HG03103 (cell line): ENCODE data around the gene SLC17A8.
A peak's percentile ranks its signal among the peaks of the same experiment; 100 is the strongest.
"Not testable (repeated sequence)": the region's sequence is repeated elsewhere in the genome, so short reads cannot be mapped to it uniquely, and the experiment has no call there.

Experiments used
- ATAC-seq: cut with Tn5 transposase; IDR thresholded peaks from one replicate; pipeline ENCODE4 v1.9.1; 2021; ENCODE audit warnings: low read depth; ENCODE audit not compliant: unreplicated experiment

Gene SLC17A8

DNA sequence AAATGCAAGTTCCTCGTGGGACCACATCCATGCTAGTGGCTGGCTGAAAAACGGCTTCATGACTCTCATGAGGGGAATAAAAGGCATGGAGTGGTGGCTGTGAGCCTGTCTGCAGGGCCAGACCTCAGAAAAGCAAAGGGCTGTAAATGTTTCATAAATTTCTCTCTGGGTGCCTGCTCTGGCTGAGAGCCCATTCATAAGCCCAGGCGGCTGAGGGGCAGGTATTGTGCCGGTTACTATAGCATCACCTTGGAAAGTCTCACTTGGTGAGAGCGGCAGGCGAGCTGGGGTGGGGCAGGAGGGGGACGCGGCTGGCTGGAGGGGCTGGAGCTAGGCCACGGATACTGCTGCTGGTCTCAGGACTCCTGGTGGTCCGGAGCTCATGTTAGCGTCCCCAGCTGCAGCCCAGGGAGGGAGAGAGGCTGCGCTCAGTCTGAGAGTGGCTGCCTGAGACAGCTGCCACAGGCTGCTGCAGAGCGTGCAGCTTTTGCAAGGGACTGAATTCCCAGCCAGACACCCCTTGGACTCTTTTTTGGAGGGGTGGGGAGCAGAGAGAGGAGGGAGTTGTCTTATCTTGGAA lies at the start of gene SLC17A8:
Gene SLC17A8 (plus strand): TSS at position 431 of the 580 bp plus-strand sequence. CDS start 318 bp downstream, outside the sequence.
- no peak for ATAC-seq

DNA sequence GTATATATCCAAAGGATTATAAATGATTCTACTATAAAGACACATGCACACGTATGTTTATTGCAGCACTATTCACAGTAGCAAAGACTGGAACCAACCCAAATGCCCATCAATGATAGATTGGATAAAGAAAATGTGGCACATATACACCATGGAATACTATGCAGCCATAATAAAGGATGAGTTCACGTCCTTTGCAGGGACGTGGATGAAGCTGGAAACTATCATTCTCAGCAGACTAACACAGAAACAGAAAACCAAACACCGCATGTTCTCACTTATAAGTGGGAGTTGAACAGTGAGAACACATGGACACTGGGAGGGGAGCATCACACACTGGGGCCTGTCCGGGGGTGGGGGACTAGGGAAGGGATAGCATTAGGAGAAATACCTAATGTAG lies 48.7 kb upstream of the SLC17A8 start:
- not testable (repeated sequence) for ATAC-seq

DNA sequence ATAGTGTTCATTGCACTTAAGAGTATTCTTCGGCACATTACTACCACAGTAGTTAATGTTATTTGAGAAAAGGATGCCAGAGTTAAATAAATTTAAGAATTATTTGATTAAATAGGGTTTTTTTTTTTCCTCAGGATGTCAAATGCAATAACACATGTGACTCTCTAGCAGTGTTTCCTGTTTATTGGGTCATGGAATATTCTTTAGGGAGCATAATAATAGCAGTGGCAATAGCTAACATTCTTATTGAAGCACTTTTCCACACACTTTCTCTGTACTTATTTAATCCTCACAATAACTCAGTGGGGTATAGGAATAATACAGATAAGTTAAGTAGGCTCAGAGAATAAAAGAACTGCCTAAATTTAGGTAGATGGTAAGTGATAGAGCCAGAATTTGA lies 45.6 kb upstream of the SLC17A8 start:
- ATAC-seq: no peak

DNA sequence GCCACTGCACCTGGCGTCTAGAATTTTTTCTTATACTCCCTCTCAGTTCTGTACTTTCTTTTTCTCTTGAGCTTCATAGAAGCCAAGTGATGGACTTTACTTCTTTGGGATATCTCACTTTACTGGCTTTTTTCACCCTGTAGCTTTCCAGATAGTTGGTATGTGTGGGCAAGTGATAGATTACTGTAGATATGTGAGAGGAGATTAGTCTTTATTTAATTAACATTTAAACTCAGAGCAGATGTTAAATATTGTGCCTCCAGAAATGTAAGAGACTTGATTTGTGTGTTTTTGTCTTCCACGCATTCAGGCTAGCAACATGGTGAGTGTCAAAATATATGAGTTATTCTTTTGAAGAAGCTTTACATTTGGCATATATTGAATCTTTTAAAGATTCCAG lies 39.5 kb upstream of the SLC17A8 start:
- no peak for ATAC-seq

DNA sequence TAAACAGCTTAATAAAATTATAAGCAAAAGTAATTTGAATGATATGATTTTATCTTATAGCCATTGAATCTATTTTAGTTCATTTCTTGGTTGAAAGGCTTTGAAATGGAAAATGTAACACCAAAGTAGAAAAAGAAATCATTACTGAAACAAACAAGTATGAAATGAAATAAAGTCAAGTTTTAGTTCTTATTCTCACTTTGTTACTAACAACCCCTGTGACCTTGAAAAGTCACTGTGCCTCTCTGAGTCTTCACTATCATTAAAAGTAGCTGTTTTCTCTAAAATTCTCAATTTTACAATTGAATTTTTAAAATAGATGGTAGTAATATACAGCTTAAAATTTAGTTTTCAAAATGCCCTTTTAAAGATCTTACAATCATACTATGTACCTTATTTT lies 32.4 kb upstream of the SLC17A8 start:
- no peak for ATAC-seq

DNA sequence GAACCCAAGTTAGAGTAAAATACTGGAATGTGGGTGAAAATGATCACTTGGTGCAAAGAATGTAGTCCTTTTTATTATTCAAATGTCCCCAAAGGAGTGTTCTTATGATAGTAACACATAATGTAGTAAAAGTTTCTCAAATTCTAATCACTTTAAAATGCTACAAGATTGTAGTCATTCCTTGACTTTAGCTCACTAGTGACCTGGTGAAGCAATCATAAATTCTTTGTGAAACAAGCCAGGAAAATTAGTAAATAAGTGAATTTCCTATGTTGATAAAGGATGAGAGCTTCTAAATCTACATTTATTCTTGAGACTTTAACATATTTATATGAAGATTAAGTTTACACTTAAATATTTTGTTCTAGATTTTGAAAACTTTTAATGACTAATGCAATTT lies 30.7 kb upstream of the SLC17A8 start:
- no peak for ATAC-seq

DNA sequence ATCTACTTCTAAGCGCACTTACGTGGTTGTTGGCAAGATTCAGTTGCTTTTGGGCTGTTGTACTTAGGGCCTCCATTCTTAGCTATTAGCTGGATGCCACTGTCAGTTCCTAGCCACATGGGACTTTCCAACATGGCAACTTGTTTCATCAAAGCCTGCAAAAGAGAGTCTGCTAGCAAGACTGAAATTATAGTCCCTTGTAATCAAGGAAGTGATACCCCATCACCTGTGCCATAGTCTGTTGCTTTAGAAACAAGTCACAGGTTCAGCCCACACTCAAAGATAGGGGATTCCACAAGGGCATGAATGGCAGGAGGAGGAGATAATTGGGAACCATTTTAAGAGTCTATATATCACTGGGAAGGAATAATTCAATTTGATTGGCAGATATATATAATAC lies 27.1 kb upstream of the SLC17A8 start:
- peak; percentile 84 for ATAC-seq

DNA sequence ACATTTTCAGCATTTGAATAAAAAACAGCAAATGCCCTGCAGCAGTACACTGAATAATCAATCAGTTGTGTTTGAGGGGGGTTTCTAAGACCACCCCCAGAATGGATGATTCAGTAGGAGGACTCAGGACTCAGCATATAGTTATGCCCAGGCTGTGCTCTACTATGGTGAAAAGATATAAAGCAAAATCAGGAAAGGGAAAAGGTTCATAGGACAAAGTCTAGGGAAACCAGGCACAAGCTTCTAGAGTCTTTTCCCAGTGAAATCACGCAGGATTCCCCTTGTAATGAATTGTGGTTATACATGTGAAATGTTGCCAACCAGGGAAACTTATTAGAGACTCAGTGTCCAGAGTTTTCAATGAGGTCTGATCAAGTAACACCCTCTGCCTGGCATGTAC lies 25.0 kb upstream of the SLC17A8 start:
- no peak for ATAC-seq

DNA sequence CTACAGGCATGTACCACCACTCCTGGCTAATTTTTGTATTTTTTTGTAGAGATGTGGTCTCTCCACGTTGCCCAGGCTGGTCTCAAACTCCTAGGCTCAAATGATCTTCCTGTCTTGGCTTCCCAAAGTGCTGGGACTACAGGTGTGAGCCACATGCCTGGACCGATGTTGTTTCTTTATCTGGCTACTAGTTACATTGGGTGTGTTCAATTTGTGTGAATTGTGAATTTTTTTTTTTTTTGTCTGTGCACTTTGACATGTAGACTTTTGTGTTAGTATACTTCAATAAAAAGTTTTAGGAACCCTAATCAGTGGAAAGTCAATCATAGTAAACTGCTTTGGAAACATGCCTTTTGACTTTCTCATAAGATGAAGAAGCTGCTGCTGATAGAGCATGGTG lies 24.0 kb upstream of the SLC17A8 start:
- ATAC-seq: no peak

DNA sequence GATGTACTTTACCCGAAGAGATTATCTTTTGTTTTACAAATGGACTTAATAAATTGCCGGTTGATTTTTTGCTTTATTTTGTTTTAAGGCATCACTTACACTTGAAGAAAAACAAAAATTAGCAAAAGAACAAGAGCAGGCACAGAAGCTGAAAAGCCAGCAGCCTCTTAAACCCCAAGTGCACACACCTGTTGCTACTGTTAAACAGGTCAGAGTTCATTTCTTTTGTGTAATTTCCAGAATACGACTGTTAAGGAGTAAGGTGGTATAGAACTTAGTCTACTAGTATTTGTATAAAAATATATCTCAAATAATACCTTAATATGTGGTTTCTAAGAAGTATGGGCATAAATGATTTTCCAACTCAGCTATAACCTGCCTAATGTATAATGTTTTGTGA lies 19.6 kb upstream of the SLC17A8 start:
- no peak for ATAC-seq

DNA sequence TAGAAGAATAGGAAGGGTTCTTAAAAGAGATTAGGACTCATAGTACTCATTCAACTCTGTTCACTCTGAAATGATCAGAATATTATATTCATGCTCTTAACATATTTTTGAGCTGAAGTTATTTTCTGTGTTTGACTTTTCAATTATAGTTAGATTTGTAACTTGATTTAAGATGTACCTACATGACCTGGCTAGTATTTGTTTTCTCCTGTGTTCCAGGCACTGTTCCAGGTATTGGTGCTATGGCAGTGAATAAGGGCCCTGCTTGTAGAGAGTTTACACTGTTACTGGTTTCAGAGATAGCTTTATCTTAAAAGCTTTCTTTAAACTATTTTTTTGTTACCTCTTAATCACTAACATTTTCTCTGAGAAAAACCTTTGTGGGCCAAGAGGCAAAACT lies 19.1 kb upstream of the SLC17A8 start:
- no peak for ATAC-seq

DNA sequence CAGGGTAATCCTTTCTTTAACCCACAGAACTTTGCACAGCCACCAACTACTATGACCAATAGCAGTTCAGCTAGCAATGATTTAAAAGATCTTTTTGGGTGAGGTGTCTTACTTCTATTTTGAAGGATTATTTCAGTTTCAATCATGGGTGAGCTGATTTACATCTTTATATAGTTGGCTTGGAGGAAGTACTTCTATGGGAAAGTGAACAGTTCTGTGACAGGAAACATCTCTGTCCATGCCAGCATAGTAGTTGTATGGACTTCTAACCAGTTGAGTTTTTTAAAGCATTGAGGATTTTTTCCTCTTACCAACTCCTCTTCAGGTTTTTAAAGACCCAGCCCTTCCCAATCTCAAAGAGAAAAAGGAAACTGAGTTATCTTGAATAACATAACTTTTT lies 17.8 kb upstream of the SLC17A8 start:
- ATAC-seq: no peak

DNA sequence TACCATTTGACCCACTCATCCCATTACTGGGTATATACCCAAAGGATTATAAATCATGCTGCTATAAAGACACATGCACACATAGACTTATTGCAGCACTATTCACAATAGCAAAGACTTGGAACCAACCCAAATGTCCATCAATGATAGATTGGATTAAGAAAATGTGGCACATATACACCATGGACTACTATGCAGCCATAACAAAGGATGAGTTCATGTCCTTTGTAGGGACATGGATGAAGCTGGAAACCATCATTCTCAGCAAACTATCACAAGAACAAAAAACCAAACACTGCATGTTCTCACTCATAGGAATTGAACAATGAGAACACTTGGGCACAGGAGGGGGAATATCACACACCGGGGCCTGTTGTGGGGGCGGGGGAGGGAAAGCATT lies 14.0 kb upstream of the SLC17A8 start:
- ATAC-seq: not testable (repeated sequence)

DNA sequence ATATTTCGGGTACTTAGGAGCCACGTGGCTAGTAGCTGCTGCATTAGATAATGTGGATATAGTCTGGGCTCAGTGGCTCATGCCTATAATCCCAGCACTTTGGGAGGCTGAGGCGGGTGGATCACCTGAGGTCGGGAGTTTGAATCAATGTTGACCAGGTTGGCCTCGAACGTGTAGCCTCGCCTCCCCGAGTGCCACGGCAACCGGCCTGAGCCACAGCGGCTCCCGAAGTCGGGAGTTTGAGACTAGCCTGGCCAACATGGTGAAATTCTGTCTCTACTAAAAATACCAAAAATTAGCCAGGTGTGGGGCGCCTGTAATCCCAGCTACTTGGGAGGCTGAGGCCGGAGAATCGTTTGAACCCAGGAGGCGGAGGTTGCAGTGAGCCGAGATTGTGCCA lies 12.5 kb upstream of the SLC17A8 start:
- ATAC-seq: not testable (repeated sequence)

DNA sequence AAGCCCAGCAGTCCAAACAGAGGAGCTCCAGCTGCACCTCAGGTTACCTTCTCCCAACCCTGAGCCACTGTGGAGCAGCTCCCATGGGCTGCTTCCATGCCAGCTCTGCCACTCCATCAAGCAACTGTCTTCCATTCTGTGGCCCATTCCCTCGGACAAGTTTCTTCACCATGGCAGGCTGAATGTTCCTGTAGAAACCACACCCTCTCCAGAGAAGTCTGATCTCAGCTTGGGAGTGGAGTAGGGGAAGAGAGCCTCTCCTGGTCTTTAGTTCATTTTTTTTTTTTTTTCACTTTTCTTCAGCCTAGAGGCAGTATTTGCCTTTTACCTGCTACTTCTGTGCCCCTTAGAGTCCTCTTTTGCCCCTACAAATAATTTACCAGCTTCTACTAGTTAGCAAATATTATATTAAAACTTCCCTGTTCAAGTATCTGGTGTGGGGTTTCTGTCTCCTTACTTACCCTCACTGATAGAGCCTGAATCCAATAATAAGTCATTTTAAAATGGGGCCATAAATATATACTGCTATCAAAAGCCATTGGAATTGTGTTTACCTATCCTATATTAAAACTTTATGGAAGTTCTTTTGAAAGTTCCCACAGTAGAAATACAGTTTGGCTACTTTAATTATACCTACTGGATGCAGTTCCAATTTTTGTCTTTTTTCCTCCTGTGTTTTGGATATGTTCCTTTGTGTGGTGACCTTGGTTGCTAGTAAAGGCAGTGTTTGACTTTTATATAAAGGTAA lies 11.7 kb upstream of the SLC17A8 start:
- ATAC-seq: no peak

DNA sequence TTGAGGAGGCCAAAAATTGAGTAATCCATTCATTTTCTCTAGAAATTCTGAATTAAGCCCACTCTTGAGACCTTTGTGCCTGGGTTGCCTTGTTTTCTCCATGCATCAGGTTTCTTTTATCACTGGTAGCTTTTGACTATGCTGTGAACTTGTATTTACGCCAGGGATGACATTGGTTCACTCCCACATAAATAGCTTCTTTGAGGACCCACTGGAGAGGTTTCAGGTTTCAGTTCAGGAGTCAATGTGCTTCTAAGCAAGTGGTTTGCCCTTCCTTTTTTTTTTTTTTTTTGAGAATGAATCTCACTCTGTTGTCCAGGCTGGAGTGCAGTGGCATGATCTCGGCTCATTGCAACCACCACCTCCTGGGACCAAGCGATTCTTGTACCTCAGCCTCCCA lies 10.2 kb upstream of the SLC17A8 start:
- ATAC-seq: no peak

DNA sequence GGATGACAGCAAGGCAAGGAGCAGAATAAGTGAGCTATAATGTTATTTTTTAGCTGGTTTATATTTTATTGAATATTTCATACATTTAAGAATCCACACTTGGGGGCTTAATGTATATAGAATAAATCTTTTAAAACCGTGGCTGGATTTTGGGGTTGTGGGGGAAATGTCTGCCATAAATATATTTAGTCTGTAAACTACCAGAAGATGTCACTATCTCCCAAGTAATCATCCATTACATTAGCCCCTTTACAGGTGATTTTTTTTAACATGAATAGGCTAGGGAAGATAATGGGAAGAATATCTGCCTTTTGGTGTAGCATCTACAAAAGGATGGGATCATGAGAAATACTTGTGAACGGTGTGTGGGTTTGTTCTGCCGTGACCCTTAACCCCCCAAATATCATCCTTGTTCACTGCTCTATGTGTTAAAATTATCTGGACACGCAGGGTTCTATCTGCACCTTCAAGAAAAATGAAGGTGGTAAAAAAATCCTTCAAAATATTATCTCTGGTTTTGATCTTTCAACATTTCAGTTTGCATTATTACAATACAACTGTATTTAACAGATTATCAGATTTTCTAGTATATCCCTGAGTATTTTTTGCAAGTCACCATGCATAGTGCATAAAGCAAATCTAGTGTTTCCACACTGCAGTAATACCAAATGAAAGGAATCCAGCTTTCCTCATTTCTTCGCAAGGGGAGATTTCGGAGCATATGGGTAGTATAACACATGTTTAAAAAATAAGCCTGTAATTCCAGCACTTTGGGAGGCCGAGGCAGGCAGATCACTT lies 8.0 kb upstream of the SLC17A8 start:
- no peak for ATAC-seq

DNA sequence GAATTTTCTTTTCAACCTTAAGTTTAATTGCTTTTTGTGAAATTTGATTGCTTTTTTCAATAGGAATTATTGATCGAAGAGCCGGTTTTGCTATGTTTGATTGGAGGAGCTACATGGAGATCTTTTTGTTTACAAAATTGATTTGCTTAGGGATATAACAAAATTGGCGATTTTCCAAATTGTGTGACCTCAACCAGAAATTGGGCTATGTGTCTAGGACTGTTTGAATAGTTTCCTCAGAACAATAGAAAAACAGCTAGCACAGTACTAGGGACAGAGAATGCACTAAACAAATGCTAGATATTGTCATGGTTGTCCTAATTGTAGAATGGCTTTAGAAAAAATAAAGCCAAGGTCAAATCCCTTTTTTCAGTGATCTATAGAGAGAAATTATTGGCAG lies 2.4 kb downstream of the SLC17A8 start:
- no peak for ATAC-seq

DNA sequence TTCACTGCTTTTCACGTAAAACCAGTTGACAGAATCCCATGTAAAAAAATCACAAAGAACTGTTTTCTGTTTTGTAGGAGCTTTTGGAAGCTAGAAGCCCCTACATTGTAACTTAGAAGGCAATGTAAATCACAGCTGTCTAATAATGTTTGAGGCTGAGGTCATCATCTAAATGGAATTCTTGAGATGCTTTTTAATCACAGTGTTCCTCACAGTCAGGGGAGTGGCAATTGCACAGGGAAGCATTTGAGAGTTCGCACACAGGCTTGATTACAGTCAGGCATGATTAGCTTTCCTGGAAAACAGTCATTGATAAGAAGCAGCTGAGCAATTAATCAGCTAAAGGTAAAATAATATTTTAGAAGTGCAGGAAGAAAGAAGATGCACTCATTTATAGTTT lies 2.9 kb downstream of the SLC17A8 start:
- no peak for ATAC-seq

DNA sequence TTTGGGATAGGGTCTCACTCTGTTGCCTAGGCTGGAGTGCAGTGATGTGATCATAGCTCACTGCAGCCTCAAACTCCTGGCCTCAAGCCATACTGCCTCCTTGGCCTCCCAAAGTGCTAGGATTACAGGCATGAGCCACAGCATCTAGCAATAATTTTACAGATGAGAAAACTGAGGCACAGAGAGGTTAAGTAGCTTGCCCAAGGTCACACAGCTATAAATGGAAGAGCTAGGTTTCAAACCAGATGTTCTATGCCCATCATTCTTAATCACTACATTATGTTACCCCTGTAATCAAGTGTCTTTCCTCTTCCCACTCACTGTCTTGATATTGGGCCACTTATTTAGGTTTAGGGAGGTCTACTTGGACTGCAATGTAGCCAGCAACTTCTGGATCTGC lies 3.6 kb downstream of the SLC17A8 start:
- no peak for ATAC-seq

DNA sequence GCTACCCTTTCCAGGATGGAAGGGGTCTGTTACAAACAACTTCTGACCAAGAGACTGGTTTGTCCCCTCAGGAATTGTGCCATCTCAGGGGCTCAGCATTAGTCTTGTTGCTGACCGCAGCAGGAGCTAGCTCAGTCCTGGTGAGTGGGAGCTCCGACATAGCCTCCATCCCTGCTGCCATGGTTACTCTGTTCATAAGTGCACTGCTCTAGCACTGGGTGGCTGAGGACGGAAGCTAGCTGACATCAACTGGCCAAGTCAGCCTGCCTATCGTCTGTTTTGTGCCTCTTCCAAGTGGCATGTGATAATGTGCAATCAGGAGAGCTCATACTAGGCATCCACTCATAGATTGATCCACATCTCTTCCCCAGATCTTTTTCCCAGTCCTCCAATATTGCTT lies 7.5 kb downstream of the SLC17A8 start:
- ATAC-seq: no peak

DNA sequence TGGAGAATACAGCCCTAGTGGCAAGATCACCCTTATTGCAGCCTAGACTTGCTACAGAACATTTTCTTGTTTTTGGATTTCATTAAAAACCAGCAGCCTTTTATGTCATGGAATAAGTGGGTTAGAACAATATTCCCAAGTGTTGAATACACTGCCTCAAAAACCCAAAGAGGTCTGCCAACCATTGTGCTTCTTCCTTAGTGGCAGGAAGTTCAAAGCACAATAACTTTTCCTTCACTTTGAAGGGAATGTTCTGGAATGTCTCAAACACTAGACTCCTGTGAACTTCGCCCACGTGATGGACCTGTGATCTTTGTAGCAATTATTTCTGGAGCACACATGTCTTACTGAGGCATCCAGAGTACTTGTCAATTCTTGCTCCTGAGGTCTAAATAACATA lies 8.5 kb downstream of the SLC17A8 start:
- no peak for ATAC-seq
